ENCODE data around the gene SLC5A2. TPM values are rescaled to one million over a fixed set of nuclear protein-coding genes. Genes with fewer than 3 reads are reported as not detected.
A peak's percentile ranks its signal among the peaks of the same experiment; 100 is the strongest.

SLC5A2 gene
- total and polyA plus RNA-seq, 2 of the 13 experiments (the other 11 are each of a cell fraction or from before 2014, with no cell fraction given), result 0.24 to 0.97 TPM

GRCh38 chr16:31458073-31458843 is 24.7 kb upstream of the SLC5A2 start (continued):
- TF ChIP-seq ZNF709 (CRISPR knock-in tag; IDR thresholded peaks at IDR 0.05), result peak; percentile 81
- TF ChIP-seq MTF1 (CRISPR knock-in tag; IDR thresholded peaks at IDR 0.05), result peak; percentile 16; the same call in 1 of the 2 replicates
- 0 out of 2 replicates have a peak, but pooled peaks have one; percentile 35 for TF ChIP-seq ETV6 (CRISPR knock-in tag; conservative IDR thresholded peaks at IDR 0.05)
- TF ChIP-seq ZNF557 (CRISPR knock-in tag; IDR thresholded peaks at IDR 0.05), result peak; percentile 96
- peak; percentile 92 for TF ChIP-seq SPEN (CRISPR knock-in tag; IDR thresholded peaks at IDR 0.05; ENCODE audit: low read depth)
- peak; percentile 91 for TF ChIP-seq DRAP1 (CRISPR knock-in tag; IDR thresholded peaks at IDR 0.05)
- TF ChIP-seq ZNF260 (CRISPR knock-in tag; IDR thresholded peaks at IDR 0.05; ENCODE audit: borderline replicate concordance, low read depth), result no peak
- TF ChIP-seq ZNF629 (CRISPR knock-in tag; conservative IDR thresholded peaks at IDR 0.05), result peak; percentile 48; the same call in 1 of the 2 replicates
- TF ChIP-seq KDM4B (CRISPR knock-in tag; IDR thresholded peaks at IDR 0.05), result peak; percentile 56; the same call in 1 of the 2 replicates
- TF ChIP-seq ZNF335 (CRISPR knock-in tag; IDR thresholded peaks at IDR 0.05), result peak; percentile 75
- TF ChIP-seq ZNF292 (CRISPR knock-in tag; IDR thresholded peaks at IDR 0.05; ENCODE audit: borderline replicate concordance, low read depth), result peak; percentile 98
- TF ChIP-seq SMAD1 (CRISPR knock-in tag; IDR thresholded peaks at IDR 0.05; ENCODE audit: borderline replicate concordance, low read depth), result peak; percentile 78; the same call in 1 of the 2 replicates
- 0 out of 2 replicates have a peak, but pooled peaks have one; percentile 8 for TF ChIP-seq ARID3A (IDR thresholded peaks at IDR 0.05; ENCODE audit: low read depth, low read length)
- TF ChIP-seq DPF2 (CRISPR knock-in tag; IDR thresholded peaks at IDR 0.05; ENCODE audit: borderline replicate concordance, low read depth), result peak; percentile 69
- TF ChIP-seq ZMYM2 (CRISPR knock-in tag; IDR thresholded peaks at IDR 0.05), result peak; percentile 70
- TF ChIP-seq TBX3 (IDR thresholded peaks at IDR 0.05; ENCODE audit: borderline replicate concordance), result peak; percentile 69; the same call in 1 of the 2 replicates
- TF ChIP-seq ZNF263 (CRISPR knock-in tag; IDR thresholded peaks at IDR 0.05), result peak; percentile 49; the same call in 1 of the 2 replicates
- TF ChIP-seq E2F2 (CRISPR knock-in tag; IDR thresholded peaks at IDR 0.05; ENCODE audit: borderline replicate concordance), result no peak
- TF ChIP-seq DZIP1 (CRISPR knock-in tag; IDR thresholded peaks at IDR 0.05), result peak; percentile 25; the same call in 1 of the 2 replicates
- TF ChIP-seq PHF21A (CRISPR knock-in tag; IDR thresholded peaks at IDR 0.05), result peak; percentile 86
- TF ChIP-seq EP300 (IDR thresholded peaks at IDR 0.05; ENCODE audit: low read depth in 2 of 2, low read length in 2 of 2), result peak; percentile 39 to 59; a peak in 3 of 4 replicates
- peak; percentile 51; the same call in 1 of the 2 replicates for TF ChIP-seq EP300 (CRISPR knock-in tag; IDR thresholded peaks at IDR 0.05; ENCODE audit: borderline replicate concordance)
- peak; percentile 94 for TF ChIP-seq CCDC6 (CRISPR knock-in tag; IDR thresholded peaks at IDR 0.05)
- TF ChIP-seq YEATS4 (CRISPR knock-in tag; IDR thresholded peaks at IDR 0.05; ENCODE audit: borderline replicate concordance), result peak; percentile 82
